ENCODE results near the gene PGD.
A peak's percentile ranks its signal among the peaks of the same experiment; 100 is the strongest.
"Not testable (repeated sequence)": the region's sequence is repeated elsewhere in the genome, so short reads cannot be mapped to it uniquely, and the experiment has no call there.

Gene PGD

DNA sequence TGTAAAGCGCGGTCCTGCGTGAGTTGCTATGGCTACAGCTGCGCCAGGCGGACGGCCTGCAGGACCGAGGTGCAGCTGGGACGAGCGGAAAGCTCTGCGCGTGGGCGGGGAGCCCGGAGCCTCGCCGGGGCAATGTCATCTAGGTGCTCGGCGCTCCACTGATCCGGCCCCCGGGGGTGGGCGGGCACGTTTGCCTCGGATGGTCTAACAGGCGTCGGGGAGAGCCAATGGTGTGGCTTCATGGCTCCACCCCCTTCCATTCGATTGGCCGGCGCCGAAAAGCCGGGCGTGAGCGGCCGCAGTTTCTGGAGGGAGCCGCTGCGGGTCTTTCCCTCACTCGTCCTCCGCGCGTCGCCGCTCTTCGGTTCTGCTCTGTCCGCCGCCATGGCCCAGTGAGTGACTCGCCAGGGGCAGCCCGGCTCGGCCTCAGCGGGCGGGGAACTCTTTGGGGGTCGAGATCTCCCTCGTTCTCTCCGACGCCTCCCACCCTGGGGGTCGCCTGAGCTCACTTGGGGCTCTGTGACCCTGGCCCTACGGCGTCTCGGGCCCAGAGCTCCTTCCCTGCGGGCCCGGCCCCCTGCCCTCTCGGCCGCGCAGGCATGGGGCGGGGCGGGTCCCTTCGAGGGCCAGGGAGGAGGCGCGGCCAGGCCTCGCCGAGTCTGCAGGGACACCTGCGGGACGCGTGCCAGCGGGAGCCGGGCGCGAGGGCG is at the start of gene PGD:
Gene PGD (plus strand): TSS at position 331 of the 710 bp plus-strand sequence. CDS start 54 bp downstream, at position 385.
- peak; percentile 94 to 96 for DNase-seq (ENCODE audit: low read depth in 2 of 2)

DNA sequence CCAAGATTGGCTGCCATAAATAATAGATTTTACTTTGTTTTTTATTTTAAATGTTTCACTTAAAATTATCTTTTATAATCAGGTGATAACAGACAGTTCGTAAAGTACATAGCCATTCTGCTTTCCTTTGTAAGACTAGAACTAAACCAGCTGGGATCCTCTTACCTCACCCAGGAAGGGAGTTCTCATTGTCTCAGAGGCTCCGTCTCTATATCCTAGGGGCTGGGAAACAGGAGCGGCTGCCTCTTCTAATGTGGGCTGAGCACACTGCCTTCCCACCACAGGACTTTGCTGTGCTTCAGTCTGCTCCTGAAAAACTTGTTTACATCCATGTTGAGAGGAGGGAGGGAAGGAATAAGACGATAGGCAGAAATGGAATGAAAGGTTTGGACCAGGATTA is 45.6 kb upstream of the PGD start:
- no peak for DNase-seq (ENCODE audit: low read depth in 2 of 2)

GRCh38 chr1:10353693-10354092 is 45.2 kb upstream of the PGD start:
- no peak for DNase-seq (ENCODE audit: low read depth in 2 of 2)

GRCh38 chr1:10360045-10360444 is 38.8 kb upstream of the PGD start:
- no peak for DNase-seq (ENCODE audit: low read depth in 2 of 2)

- DNase-seq (ENCODE audit: low read depth in 2 of 2) = no peak
These were observed 37.3 kb upstream of the PGD start for GRCh38 chr1:10361515-10361914.

DNA sequence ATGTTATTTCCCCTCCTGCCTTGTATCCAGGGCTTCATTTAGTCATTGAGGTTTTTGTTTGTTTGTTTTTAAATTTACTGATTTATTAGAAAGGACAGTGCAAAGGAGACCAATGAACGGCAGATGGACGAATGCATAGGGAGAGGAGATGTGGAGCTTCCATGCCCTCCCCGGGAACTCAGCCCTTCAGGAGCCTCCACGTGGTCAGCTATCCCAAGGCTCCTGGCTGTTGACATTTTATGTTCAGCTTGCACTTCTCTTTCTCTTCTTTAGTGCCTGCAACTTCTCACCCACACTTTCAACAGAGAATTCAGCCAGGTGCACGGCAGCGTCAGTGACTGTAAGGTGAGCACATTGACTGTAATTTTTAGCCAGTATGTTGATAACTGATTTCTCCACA is 30.7 kb upstream of the PGD start:
- DNase-seq (ENCODE audit: low read depth in 2 of 2) = no peak

- DNase-seq (ENCODE audit: low read depth in 2 of 2) = no peak
These were observed 24.4 kb upstream of the PGD start for GRCh38 chr1:10374442-10374860.

GRCh38 chr1:10377365-10378029 is 21.4 kb upstream of the PGD start:
- DNase-seq (ENCODE audit: low read depth in 2 of 2) = not testable (repeated sequence)

DNA sequence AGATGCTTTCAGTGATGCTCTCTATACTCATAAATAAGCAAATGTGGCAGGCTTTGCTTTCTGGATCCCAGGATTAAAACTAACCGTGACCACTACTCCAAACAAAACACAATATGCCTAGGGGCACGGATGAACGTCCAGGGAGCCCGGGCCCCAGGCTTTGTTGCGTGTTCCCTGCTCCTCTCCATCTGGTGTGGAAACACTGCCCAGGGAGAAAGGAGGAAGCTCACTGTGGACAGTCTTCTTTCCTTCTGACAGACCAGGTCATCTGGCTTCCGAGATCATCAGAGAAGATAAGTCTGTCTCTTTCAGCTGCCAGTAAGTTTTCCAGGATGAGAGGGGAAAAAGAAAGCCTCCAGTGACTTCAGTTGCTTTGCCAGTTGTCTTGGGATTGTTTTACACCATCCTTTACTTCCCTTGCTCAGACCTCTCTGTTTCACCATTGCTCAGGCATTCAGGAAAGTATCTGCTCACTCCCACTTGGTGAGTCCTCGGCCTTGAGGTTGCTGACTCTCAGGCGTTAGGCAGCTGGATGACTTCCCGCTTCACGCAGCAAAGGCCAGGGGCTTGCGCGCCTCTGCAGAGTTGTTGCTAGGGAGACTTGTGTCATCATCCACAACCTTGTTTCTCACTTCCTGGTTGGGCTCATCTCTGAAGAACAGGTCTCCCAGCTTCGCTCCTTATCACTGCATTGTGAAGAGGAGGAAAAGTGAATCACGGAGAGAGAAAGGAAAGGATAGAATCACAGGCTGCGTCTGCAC is 20.6 kb upstream of the PGD start:
- DNase-seq (ENCODE audit: low read depth in 2 of 2) = no peak

- no peak for DNase-seq (ENCODE audit: low read depth in 2 of 2)
These were observed 19.7 kb upstream of the PGD start for GRCh38 chr1:10379101-10379620.

GRCh38 chr1:10379676-10380075 is 19.2 kb upstream of the PGD start:
- no peak for DNase-seq (ENCODE audit: low read depth in 2 of 2)

- no peak for DNase-seq (ENCODE audit: low read depth in 2 of 2)
These were observed 18.1 kb upstream of the PGD start for GRCh38 chr1:10380594-10381275.

DNA sequence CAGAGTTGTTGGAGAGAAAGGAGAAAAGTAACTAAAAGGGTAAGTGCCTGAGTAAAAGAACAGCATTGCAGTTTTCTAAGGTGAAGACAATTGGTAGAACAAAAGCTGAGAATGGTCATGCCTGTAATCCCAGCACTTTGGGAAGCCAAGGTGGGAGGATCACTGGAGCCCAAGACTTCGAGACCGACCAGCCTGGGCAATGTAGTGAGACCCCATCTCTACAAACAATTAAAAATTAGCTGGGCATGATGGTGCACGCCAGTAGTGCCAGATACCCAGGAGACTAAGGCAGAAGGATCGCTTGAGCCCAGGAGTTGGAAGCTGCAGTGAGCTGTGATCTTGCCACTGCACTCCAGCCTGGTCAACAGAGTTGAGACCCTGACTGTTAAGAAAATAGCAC is 15.2 kb upstream of the PGD start:
- DNase-seq (ENCODE audit: low read depth in 2 of 2) = no peak

GRCh38 chr1:10384219-10384618 is 14.6 kb upstream of the PGD start:
- DNase-seq (ENCODE audit: low read depth in 2 of 2) = no peak

- DNase-seq (ENCODE audit: low read depth in 2 of 2) = no peak
These were observed 11.8 kb upstream of the PGD start for GRCh38 chr1:10386761-10387676.

DNA sequence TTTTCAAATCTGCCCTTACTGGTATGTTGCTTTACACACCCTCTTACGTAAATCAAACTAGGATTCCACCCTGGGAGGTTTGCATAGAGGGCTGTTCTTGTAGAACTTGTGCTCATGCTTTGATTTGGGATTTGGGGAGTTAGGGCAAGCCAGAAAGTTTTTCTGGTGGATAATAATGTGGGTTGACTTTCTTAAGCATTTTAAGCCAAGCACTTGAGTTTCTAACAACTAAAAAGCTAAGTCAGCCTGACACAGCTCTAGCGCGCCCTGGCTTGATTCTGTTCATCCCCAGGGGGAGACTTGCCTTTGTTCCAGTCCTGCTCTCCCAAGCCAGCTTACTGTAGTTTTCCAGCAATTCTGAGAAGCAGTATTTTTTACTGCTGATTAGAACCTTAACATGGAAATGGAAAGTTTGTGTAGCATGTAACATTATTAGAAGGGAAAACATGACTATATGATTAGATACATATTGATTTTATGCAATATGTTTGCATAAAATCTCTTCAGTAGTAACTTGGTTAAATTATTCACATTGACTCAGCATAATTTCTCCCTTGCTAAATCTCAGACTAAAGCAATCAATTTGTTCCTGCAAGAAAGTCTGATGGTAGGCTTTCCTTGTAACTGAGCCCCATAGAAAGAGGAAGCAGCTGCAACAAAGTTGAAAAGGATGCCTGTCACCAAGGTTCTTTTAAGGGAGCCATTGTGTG is 11.0 kb upstream of the PGD start:
- DNase-seq (ENCODE audit: low read depth in 2 of 2) = no peak

DNA sequence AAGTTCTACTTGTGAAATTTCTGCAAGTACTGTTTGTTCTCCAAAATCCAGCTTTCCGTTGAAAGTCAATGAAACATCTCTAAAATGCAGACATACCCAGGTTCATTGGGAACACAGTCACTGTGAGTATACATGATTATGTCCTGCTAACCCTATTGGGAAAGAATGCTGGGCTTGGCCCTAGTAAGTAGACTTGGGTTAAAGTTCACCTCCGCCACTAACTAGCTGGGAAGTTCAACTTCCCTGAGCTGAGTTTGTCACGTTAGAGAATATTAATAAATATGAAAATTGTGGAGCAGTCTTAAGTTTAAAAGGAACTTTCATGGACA is 10.5 kb upstream of the PGD start:
- no peak for DNase-seq (ENCODE audit: low read depth in 2 of 2)

DNA sequence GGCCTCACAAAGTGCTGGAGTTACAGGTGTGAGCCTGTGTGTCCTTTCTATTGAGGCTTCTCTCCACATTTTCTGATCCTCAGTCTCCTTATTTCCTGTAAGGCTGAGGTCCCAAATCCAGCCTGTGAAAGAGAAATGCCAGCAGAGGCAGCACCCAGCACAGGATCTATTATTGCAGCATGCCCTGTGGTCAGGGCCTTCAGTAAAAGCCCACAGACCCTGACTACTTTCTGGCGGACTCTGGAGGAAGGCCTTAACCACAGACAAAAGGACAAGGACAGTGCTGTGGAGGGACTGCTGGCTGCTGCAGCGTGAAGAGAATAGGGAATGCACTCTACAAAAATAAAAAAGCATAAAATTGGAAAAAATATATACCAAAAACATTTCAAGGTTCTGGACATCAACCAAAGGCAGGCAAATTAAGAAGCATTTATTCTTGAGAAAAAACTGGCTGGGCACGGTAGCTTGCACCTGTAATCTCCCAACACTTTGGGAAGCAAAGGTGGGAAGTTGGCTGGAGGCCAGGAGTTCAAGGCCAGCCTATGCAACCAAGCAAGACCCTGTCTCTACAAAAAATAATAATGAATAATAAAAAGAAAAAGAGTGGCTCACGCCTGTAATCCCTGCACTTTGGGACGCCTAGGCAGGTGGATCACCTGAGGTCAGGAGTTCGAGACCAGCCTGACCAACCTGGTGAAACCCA is 9.4 kb upstream of the PGD start:
- DNase-seq (ENCODE audit: low read depth in 2 of 2) = no peak

DNA sequence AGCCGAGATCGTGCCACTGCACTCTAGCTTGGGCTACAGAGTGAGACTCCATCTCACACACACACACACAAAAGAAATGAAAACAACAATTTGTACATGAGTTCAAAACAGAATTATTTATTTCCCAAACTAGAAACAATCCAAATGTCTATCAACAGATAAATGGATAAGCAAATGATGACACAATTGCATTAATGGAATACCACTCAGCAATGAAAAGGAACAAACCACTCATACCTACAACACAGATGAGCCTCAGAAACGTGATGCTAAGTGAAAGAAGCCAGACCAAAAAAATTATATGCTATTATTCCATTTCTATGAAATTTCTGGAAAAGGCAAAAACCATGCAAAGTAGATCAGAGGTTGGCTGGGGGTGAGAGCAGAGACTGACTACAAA is 2.0 kb upstream of the PGD start:
- no peak for DNase-seq (ENCODE audit: low read depth in 2 of 2)

- peak in 1 of 2 donors; percentile 7 for DNase-seq (ENCODE audit: low read depth in 2 of 2)
These were observed 558 bp upstream of the PGD start for GRCh38 chr1:10398278-10398733.
